SW 1271 (cell line): ENCODE data around the gene AGBL2.

Source experiments
- DNase-seq, 2 experiments: peaks; one replicate each; lab custom pipeline; 2025; lab: John Stamatoyannopoulos, UW

The AGBL2 gene

DNA sequence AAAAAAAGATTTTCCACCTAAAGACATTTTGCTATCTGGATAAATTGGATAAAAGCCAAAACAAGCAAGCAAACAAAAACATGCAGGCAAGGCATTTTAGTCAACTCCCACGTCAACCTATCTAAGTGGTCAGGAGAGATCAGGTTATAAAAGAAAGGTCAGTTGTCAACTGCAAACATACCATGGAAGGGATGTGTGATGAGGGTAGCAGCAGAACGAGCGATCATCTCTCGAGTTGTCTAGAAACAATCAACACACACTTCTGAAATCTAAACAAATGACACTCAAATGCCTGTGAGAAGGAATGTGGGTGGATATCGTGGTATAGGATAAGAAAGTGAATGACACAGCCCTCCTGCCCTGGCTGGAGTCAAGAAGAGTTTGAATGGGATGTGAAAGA is 83.7 kb downstream of the AGBL2 start:
- no peak for DNase-seq

DNA sequence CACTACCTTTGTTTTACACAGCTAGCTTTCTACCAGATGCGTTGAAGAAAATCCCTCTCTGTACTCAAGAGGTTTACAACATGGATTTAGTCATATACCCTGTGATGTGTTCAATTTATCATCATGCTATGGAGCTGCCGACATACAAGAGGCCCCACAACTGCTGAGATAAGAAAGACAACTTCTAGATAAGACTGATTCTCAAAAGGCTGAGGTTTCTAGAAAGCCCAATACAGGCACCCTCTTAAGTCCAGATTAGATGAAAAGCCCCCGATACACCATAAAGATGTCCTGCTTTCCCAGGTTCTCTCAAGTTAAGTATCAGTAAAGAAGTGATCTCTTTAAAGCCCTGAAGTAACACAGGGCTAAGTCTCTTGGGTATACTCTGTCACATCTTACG is 87.1 kb downstream of the AGBL2 start:
- no peak for DNase-seq

DNA sequence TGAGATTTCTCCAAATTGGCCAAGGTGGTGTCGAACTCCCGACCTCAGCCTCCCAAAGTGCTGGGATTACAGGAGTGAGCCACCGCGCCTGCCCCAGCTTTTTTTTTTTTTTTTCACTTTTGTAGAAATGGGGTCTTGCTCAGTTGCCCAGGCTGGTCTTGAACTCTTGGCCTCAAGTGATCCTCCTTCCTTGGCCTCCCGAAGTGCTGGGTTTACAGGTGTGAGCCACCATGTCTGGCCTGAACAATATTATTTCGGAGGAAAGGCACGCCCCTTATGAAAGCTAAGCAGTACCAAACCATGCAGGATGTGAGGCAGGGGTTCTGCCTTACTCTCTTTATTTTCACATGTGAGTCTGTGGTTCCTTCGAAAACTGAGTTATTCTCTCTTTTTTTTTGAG is 88.9 kb downstream of the AGBL2 start:
- no peak for DNase-seq

DNA sequence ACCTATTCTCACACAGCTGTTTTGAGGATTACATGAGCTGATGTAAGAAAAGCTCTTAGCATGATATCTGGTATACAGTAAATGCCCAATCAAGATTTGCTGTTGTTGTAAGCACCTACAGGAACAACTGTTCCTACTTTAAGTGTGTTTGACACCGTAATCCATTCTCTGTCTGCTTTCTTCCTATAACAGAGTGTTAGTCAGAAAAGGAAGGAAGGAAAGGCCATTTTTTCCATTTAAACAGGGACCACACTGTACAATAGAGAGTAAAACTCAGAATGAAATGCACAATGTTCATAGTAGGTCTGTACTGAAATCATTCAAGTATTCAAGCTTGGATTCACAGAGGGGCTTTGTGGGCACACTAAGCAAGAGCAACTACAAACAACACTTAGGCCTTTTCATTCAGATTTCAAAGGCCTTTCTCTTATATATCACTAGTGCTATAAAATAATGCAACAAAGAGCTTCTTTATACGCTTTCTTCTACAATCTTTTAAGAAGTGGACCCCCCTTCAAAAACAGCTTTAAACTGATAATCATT is 94.3 kb downstream of the AGBL2 start:
- no peak for DNase-seq

DNA sequence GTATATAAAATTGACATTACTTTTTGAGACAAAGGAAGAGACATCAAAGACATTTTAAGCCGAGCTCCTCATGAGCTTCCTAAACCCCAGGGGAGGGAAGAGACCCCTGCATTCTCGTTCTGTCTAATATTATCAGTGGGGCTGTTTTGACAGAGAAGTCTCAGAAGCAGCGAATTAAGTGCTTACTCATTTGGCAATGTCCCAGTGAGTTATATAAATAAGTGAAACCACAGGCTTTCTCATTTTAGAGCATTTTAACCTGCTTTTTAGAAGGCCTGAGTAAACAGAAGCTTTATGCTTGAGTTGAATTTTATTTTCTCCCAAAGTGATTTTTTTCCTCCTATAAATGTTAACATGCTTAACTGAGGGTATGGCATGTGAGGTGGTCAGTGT is 97.8 kb downstream of the AGBL2 start:
- no peak for DNase-seq

DNA sequence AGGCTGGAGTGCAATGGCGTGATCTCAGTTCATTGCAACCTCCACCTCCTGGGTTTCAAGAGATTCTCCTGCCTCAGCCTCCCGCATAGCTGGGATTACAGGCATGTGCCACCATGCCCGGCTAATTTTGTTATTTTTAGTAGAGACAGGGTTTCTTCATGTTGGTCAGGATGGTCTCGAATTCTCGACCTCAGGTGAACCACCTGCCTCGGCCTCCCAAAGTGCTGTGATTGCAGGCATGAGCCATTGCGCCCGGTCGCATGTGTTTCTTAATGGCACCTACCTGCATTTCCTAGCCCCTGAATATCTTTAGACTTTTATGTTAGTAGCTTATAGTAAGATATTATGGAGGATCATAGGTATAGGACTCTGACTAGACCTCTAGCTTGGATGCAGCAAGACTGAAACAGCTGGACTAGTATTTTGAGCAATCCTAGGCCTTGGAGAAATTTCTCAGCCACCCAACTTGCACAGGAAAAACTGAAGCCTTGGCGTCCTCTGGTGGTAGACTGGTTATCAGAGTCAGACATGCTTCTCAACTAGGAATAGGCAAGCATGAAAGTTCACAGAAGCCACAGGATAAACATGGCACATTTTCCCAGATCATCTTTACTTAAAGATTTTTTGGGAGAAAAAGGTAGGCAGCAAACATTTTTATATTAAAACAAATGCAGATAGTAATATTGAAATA is 98.3 kb downstream of the AGBL2 start:
- peak in 1 of 2 experiments; percentile 45 for DNase-seq

DNA sequence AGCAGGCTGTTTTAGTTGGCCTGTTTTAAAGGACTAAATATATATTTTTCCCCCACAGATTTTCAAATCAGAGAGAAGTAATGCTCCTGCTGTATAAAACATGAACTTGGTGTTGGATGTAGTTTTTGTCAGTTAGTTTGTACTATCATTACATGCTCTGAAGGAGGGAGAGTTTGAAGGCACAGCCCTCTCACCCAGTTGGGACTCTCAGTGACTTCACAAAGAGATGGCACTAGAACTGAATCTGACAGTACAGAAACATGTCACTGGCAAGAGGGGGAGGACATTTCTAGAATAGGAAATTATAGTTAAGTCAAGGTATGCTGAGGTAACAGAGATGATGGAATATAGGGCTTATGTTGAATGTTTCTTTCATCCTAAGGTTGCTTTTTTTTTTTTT is 99.9 kb downstream of the AGBL2 start:
- DNase-seq: no peak

DNA sequence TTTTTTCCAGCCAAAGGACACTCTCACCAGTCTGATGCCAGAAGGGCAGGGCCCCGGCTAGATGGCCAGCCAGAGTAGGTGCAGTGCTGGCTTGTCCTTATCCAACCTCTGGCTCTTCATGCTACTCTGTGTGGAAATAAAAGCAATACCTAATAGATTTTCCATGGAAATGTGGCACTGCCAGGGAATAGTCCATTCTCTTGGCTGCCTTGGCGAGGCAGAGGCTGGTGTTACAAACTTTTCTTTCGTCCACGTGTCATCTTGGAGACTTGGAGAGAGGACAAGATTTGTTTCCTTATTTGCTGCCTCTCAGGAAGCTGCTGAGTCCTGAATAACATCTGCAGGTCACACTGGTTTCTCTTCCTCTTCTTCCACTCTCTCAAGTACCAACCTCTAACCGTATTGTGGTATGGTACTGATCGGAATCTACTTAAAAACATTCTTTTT is 103.8 kb downstream of the AGBL2 start:
- no peak for DNase-seq

DNA sequence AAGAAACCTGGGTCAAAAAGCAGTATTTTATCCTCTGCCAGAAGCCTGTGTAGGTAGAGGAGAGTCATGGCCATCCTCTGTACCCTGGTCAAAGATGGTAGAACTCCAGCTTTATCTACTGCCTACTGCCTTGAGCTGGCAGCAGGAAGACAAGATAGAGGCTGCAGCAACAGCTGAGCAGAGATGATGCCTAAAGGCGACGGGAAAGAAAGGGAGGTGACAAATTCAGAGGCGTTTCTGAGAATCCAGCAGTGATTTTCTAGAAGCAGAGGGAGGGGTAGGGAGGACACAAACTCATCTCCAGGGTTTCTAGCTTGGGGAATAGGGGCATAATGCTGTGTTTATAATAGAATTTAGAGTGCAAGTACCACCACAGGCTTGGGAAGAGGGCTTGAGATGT is 105.5 kb downstream of the AGBL2 start:
- no peak for DNase-seq
